Muscle layer of duodenum (tissue), 2 donors: Measurements from ENCODE around the gene PFN1.
A peak's percentile ranks its signal among the peaks of the same experiment; 100 is the strongest.

Source experiments
- H3K27ac ChIP-seq: one replicate; pipeline ENCODE4 v1.7.0; 2013; ENCODE audit warnings: mild to moderate bottlenecking, low read length
- H3K27me3 ChIP-seq: one replicate; pipeline ENCODE4 v1.7.0; 2013; ENCODE audit warnings: low read depth, mild to moderate bottlenecking, control low read depth, low read length
- H3K36me3 ChIP-seq, 2 donors: one replicate each; pipeline ENCODE4 v1.7.0; 2013; ENCODE audit warnings: low read length in 2 of 2, control low read depth in 1 of 2, mild to moderate bottlenecking in 1 of 2; ENCODE audit not compliant: insufficient read depth in 2 of 2, control insufficient read depth in 1 of 2
- H3K4me1 ChIP-seq, 2 donors: one replicate each; pipeline ENCODE4 v1.7.0; 2013; ENCODE audit warnings: low read length in 2 of 2, mild to moderate bottlenecking in 2 of 2, control low read depth in 1 of 2, moderate library complexity in 1 of 2; ENCODE audit not compliant: insufficient read depth in 2 of 2, control insufficient read depth in 1 of 2
- H3K4me3 ChIP-seq, 2 donors: one replicate each; pipeline ENCODE4 v1.7.0; 2013; ENCODE audit warnings: low read length in 2 of 2, low read depth in 1 of 2, mild to moderate bottlenecking in 1 of 2
- H3K9me3 ChIP-seq, 2 donors: one replicate each; pipeline ENCODE4 v1.7.0; 2013; ENCODE audit warnings: low read length in 2 of 2, control low read depth in 1 of 2, mild to moderate bottlenecking in 1 of 2; ENCODE audit not compliant: control insufficient read depth in 1 of 2
- donor health status: healthy.

PFN1 gene

DNA sequence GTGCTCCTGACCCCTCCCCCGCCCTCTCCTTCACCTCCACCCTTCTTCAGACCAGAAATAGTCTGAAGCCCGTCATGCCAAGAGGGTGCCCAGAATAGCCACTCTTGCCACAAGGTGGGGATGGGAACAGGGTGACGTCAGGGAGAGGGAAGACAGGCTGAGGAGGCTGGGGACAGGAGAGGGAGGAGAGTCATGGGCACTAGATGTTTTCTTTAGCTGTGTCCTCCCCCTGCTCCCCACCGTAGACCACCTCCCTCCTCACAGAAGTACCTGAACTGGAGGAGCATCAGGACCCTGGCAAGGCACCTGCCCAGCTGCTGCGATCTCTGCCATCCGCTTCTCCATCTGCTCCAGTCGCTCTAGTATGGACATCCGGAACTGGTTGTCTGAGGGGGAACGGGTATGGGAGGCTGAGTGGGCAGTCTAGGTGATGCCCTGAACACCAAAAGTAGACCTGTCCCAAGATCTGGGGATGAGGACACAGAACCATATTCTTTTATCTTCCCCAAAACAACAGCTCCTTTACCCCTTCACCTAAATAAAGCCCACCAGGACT is 25.9 kb upstream of the PFN1 start:
- Histone ChIP-seq H3K4me1 (peaks cover 6 to 33% of the 10 kb centered on the region in 2 donors), H3K27ac (no peak overlapping the region), H3K9me3 (no peaks in the 10 kb centered on the region), H3K4me3 (no peak overlapping the region), H3K27me3 (no peaks in the 10 kb centered on the region), H3K36me3 (peaks cover 57 to 58% of the 10 kb centered on the region in 2 donors)

DNA sequence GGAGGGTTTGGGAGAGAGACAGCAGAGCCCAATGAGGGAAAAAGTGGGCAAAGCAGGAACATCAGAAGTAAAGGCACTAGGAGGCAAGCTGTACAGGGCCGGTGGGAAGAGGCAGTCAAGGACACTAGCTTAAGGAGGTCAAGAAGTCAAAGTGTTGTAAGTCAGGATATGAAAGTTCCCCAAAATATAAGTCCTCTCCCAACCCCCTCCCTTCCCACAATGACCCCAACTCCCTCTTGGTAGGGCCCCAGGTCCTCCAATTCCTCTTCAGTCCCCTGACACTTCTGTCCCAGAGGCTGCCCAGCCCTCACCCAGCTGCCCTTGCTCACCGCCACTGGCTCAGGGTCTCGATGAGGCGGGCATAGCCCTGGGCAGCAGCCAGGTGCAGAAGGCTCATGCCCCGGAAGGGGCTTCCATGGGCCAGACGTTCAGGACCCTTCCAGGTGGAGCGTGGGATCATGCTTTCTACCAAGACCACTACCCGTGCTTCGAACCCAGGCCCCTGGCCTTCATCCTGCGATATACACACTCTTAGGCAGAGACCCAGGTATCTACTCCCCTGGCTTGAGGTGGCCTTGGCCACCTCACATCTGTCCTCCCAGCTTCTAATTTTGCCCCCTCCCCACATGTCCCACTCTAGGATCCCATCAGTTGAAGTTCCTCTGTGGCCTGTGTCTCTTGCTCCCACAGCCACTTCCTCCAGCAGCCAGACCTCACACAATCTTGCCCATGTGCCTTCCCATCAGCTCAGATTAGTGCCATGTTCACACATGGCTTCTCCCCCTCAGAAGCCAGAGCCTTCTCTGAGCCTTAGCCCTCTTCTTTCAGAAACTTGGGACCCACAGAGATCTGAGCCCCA is 25.2 kb upstream of the PFN1 start:
- Histone ChIP-seq H3K9me3 (no peaks in the 10 kb centered on the region), H3K4me3 (no peak overlapping the region), H3K4me1 (peaks cover 10 to 39% of the 10 kb centered on the region in 2 donors), H3K27ac (no peak overlapping the region), H3K36me3 (peaks cover 53 to 57% of the 10 kb centered on the region in 2 donors), H3K27me3 (no peaks in the 10 kb centered on the region)

DNA sequence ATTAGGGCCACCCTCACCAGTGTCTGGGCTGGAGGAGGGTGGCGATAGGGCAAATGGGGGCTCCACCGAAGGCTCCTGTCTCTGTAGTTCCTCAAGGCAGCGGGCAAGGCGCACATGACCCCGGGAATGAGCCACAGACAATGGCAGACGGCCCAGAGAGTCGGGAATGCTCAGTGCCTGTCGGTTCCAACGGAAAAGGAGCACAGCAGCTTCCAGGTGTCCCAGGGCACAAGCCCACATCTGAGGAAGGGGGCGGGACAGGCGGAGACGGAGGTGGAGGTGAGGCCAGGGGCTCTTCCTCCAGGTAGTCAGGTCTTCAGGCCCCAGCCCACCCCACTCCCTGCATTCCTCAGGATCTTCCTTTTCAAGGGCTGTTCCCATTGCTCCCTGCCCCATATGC is 24.4 kb upstream of the PFN1 start:
- peaks cover 46 to 51% of the 10 kb centered on the region in 2 donors for H3K36me3 ChIP-seq
- H3K9me3 ChIP-seq: no peaks in the 10 kb centered on the region
- no peak overlapping the region for H3K27ac ChIP-seq
- H3K4me3 ChIP-seq: no peak overlapping the region
- no peaks in the 10 kb centered on the region for H3K27me3 ChIP-seq
- H3K4me1 ChIP-seq: peaks cover 11 to 42% of the 10 kb centered on the region in 2 donors

DNA sequence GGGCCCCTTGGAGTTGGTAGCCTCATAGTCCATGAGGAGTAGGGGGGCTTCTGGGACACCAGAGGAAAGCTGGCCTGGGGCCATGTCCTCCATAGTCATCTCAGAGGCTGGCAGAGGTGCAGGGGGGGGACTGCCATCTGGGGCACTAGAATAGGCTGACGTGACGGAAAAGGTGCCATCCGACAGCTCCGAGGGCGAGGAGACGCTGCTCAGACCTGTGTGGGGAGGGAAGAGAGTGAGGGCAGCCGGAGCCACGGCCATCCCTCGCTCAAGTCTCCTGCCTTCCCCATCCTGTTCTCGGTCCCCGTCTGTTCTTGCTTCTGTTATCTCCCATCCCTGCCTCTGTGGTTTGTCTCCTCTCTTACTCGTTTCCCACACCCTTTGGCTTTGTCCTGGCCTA is 24.0 kb upstream of the PFN1 start:
- Histone ChIP-seq H3K27ac (peak overlapping the region; percentile 39), H3K27me3 (no peaks in the 10 kb centered on the region), H3K9me3 (no peaks in the 10 kb centered on the region), H3K36me3 (peaks cover 42 to 49% of the 10 kb centered on the region in 2 donors), H3K4me1 (peaks cover 11 to 42% of the 10 kb centered on the region in 2 donors), H3K4me3 (no peak overlapping the region)

DNA sequence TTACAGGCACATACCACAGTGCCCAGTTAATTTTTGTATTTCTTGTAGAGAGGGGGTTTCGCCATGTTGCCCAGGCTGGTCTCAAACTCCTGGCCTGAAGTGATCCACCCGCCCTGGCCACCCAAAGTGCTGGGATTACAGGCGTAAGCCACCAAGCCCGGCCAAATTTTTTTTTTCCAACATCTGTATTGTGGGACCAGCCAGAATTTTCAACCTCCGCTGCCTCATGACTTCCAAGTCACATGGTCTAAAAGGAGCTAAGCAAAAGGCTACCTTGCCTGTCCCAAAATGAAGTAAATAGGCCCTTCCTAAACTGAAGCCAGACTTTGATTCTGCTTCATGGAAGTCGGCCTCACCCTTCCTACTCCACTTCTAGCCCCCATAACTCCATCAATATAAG is 23.5 kb upstream of the PFN1 start:
- Histone ChIP-seq H3K27me3 (no peaks in the 10 kb centered on the region), H3K9me3 (no peaks in the 10 kb centered on the region), H3K4me1 (peaks cover 11 to 42% of the 10 kb centered on the region in 2 donors), H3K4me3 (no peak overlapping the region), H3K27ac (peak overlapping the region; percentile 39), H3K36me3 (peaks cover 38 to 45% of the 10 kb centered on the region in 2 donors)

DNA sequence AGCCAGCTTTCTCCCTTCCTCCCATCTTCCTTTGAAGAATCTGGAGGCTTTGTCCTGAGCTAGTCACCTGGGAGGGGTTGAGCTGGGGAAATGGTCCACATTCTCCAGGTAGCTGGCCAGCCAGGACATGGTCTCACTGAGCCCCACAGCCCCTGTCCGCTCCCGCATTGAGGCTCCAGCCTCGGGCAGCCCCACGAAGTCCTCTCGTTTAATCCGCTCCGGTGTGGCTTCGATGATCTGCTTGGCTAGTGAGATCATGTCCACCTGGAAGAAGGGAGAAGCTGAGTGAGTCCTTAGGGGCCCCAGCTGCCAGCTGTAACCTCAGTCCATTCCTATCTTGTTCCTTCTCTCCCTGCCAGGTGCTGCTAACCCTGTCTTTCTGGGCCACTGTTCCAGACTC is 21.9 kb upstream of the PFN1 start:
- H3K9me3 ChIP-seq: no peaks in the 10 kb centered on the region
- no peak overlapping the region for H3K4me3 ChIP-seq
- peak overlapping the region; percentile 89 for H3K27ac ChIP-seq
- H3K36me3 ChIP-seq: peaks cover 35 to 46% of the 10 kb centered on the region in 2 donors
- H3K27me3 ChIP-seq: no peaks in the 10 kb centered on the region
- H3K4me1 ChIP-seq: peaks cover 15 to 46% of the 10 kb centered on the region in 2 donors

DNA sequence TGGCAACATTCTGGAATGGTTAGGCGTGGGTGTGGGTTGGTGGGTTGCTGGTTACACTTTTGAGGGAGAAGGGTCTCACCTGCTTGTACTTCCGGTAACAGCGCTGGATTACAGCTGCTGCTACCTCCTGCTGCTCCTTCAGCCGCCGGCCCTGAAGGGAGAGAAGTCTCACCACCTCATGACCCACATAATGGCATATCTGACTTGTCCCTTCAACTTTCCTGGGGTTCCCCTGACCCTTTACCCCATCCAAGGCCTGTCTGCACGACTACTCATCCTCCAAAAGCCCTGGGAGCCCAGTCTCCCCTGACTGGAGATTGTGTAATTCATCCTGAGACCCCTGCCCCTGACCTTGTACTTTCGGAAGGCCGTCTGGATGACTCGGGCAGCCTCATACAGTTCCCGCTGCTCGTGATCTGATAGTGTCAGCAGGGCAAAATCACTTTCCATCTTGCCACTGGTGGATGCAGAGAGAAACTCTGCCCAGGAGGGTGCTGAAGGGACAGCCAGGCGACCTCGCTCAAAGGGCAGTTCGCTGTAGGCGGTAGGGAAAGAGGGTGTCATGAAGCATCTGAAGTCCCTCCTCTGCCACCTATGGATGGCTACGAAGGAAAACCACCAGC is 21.3 kb upstream of the PFN1 start:
- Histone ChIP-seq H3K4me3 (peak overlapping the region; percentile 72 to 90), H3K4me1 (peaks cover 15 to 47% of the 10 kb centered on the region in 2 donors), H3K27me3 (no peaks in the 10 kb centered on the region), H3K36me3 (peaks cover 35 to 41% of the 10 kb centered on the region in 2 donors), H3K27ac (peak overlapping the region; percentile 89), H3K9me3 (no peaks in the 10 kb centered on the region)

DNA sequence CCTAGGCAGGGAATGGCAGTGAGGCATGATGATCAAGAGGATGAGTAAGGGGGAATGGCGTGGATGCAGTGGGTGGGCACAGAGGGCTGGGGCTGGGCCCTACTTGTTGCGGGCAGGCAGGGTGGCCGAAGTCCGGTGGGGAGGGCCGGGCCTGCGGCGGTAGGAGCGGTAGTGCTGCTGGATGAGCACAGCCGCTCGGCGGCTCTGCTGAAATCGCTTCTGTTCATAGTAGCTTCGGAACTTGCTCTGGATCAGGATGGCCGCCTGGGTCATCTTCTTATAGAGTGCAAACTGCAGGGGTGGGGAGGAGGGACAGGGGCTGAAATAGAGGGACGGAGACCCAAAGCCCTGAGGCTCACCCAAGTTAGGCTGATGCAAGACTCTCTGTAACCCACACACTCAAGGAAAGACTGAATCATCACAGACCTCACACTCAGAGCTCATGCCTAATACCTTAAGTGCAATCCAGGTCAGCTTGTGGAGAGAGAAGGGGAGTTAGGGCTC is 20.8 kb upstream of the PFN1 start:
- H3K36me3 ChIP-seq: peaks cover 32 to 36% of the 10 kb centered on the region in 2 donors
- H3K4me1 ChIP-seq: peaks cover 15 to 46% of the 10 kb centered on the region in 2 donors
- H3K27me3 ChIP-seq: no peaks in the 10 kb centered on the region
- H3K9me3 ChIP-seq: no peaks in the 10 kb centered on the region
- peak overlapping the region; percentile 72 to 90 for H3K4me3 ChIP-seq
- peak overlapping the region; percentile 89 for H3K27ac ChIP-seq

DNA sequence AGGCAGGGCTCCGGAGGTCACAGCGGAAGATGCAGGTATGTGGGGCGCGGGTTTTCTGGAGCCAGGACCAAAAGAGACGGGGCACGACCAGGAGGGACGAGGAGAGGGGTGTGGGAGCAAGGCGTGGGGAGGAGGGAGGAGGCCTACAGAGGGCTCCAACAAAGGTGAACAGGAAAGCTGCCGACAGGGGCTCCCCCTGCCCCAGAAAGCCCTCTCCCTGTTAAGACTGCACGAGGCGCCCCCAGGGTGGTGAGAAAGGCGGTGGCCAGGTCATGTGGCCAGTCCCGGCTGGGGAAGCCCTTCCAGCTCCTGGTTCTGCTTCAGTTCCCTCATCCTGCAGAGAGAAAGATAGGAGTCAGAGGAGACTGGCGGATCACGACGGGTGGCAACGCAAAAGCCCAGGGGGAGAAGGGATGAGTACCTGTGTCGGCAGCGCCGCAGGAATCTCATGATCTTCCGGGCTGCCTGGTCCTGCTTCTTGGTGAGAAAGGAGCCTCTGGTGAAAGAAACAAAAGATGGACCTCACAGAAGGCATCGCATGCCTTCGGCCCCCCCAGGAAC is 20.2 kb upstream of the PFN1 start:
- peak overlapping the region; percentile 72 to 90 for H3K4me3 ChIP-seq
- peaks cover 28 to 32% of the 10 kb centered on the region in 2 donors for H3K36me3 ChIP-seq
- peaks cover 15 to 40% of the 10 kb centered on the region in 2 donors for H3K4me1 ChIP-seq
- H3K27me3 ChIP-seq: no peaks in the 10 kb centered on the region
- H3K9me3 ChIP-seq: no peaks in the 10 kb centered on the region
- peak overlapping the region; percentile 89 for H3K27ac ChIP-seq

DNA sequence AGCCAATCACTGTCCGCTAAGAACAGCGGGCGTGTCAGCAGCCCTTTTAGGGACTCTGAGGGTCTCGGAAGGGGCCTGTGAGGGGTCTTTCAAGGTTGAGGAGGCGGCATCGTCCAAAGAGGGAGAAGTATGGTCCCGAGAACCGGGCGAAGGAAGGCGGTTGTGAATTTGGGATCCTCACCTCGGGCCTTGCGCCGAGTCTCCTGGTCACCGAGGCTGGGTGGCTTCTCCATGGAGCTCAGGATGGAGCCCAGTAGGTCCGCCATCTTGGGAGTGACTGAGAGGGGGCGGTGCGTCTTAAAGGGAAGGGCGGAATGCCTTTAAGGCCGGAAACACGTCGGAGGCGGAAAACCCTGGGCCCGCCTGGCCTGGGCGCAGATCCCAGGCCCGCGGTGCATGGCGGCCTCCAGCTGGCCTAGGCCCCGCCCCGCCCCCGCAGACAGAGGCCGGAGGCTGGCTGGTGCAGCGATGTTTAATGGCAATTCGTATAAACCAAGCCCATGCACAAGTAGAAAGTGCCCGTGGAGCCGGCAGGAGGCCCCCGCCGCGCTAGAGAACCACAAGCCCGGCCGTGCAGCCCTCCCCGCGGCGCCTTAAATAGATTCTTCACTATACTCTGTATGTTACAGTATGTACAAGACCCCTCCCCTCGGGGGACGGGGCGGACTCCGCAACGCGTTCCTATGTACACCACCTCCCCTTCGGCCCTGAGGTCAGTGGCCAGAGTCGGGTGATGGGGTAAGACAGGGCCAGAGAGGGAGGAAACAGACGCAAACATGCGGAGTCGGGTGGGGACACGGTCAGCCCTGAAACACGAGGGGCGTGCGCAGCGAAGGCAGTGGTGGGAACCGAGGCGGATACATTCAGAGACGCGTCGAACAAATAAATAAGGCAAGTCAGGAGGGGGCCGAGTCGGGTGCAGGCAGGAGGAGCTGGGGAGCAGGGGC is 19.5 kb upstream of the PFN1 start, which contains the start of gene SPAG7:
Gene SPAG7, minus strand, starts transcription at position 279 of the 947 bp plus-strand sequence. Its CDS starts 13 bp downstream, at position 266.
- H3K9me3 ChIP-seq: no peaks in the 10 kb centered on the region

More for the DNA sequence above, 19.5 kb upstream of the PFN1 start, which contains the start of gene SPAG7:
- Histone ChIP-seq H3K27me3 (no peaks in the 10 kb centered on the region), H3K27ac (peak within 1 kb of the TSS; percentile 98), H3K4me1 (peaks cover 15 to 33% of the 10 kb centered on the region in 2 donors), H3K4me3 (peak within 1 kb of the TSS; percentile 72 to 90), H3K36me3 (peaks cover 22 to 24% of the 10 kb centered on the region in 2 donors)
